IMR-90 (cell line): ENCODE data around the gene TK2. TPM values are rescaled to one million over a fixed set of nuclear protein-coding genes. Genes with fewer than 3 reads are reported as not detected.

ENCODE experiments used
- ATAC-seq: fragments of 200-7000 bp; cut with Tn5 transposase; 2 replicates; pipeline ENCODE4 v1.9.1; 2020; ENCODE audit warnings: low read depth, mild to moderate bottlenecking, moderate library complexity
- BruUV-seq: library from RNA; stranded (reverse); fragments of 400-500 nt; replicated peaks from 2 replicates; lab custom pipeline; 2021; lab: Mats Ljungman, UMichigan
- CTCF ChIA-PET: fragments of 300-600 bp; formaldehyde crosslinking; extraction: SDS; loops from one replicate; lab custom pipeline; 2021; ENCODE audit warnings: antibody characterized with exemption; lab: Yijun Ruan, JAX
- POLR2A ChIA-PET: fragments of 300-600 bp; sonication (Branson Sonifier 250); formaldehyde crosslinking; loops from one replicate; lab custom pipeline; 2022; ENCODE audit warnings: antibody characterized with exemption; ENCODE audit not compliant: unreplicated experiment; lab: Charles Lee
- DNase-seq: peaks from one replicate; pipeline ENCODE4 v3.0.0; 2013
- H2AFZ ChIP-seq: replicated peaks from 2 replicates; pipeline ENCODE3; 2013; ENCODE audit warnings: low read length, mild to moderate bottlenecking; ENCODE audit not compliant: poor library complexity
- H2AK5ac ChIP-seq: 2 replicates; pipeline ENCODE4 v1.6.1; 2013; ENCODE audit warnings: low read depth, low read length, inconsistent platforms
- H2AK9ac ChIP-seq: replicated peaks from 2 replicates; pipeline ENCODE3; 2013; ENCODE audit warnings: mild to moderate bottlenecking, low read depth, low read length, moderate library complexity; ENCODE audit not compliant: poor library complexity
- H2BK120ac ChIP-seq: 2 replicates; pipeline ENCODE4 v1.6.1; 2013; ENCODE audit warnings: low read depth, low read length, inconsistent platforms
- H2BK15ac ChIP-seq: 3 replicates; pipeline ENCODE4 v1.6.1; 2013; ENCODE audit warnings: low read depth, low read length, inconsistent platforms
- H2BK20ac ChIP-seq: 2 replicates; pipeline ENCODE4 v1.6.1; 2013; ENCODE audit warnings: low read depth, mild to moderate bottlenecking, inconsistent platforms, low read length, moderate library complexity
- H2BK5ac ChIP-seq: 2 replicates; pipeline ENCODE4 v1.6.1; 2013; ENCODE audit warnings: mild to moderate bottlenecking, low read depth, low read length, inconsistent platforms; ENCODE audit not compliant: poor library complexity, severe bottlenecking
- H3K14ac ChIP-seq: replicated peaks from 2 replicates; pipeline ENCODE4 v1.6.1; 2013; ENCODE audit warnings: low read depth, low read length, inconsistent platforms
- H3K18ac ChIP-seq: 2 replicates; pipeline ENCODE4 v1.6.1; 2013; ENCODE audit warnings: low read depth, low read length, control low read depth
- H3K23ac ChIP-seq: 2 replicates; pipeline ENCODE4 v1.6.1; 2013; ENCODE audit warnings: low read depth, low read length, inconsistent platforms
- H3K27ac ChIP-seq: 2 replicates; pipeline ENCODE4 v1.5.1; 2013; ENCODE audit warnings: mild to moderate bottlenecking, control low read depth, low read length; ENCODE audit not compliant: insufficient read depth
- H3K27me3 ChIP-seq: 2 replicates; pipeline ENCODE4 v1.6.1; 2013; ENCODE audit warnings: low read length; ENCODE audit not compliant: control insufficient read depth, insufficient read depth
- H3K36me3 ChIP-seq: 2 replicates; pipeline ENCODE4 v1.6.1; 2013; ENCODE audit warnings: low read length, mixed read lengths; ENCODE audit not compliant: control insufficient read depth, insufficient read depth
- H3K4ac ChIP-seq: 2 replicates; pipeline ENCODE4 v1.6.1; 2013; ENCODE audit warnings: low read depth, low read length, inconsistent platforms
- H3K4me1 ChIP-seq: 2 replicates; pipeline ENCODE4 v1.6.1; 2013; ENCODE audit warnings: low read length, mixed read lengths; ENCODE audit not compliant: control insufficient read depth, insufficient read depth
- H3K4me2 ChIP-seq: 2 replicates; pipeline ENCODE4 v1.6.1; 2013; ENCODE audit warnings: low read depth, mild to moderate bottlenecking, control low read depth, low read length, moderate library complexity
- H3K4me3 ChIP-seq: 2 replicates; pipeline ENCODE4 v1.5.1; 2013; ENCODE audit warnings: low read depth, mild to moderate bottlenecking, control low read depth, low read length, moderate library complexity; ENCODE audit not compliant: insufficient read depth
- H3K56ac ChIP-seq: 2 replicates; pipeline ENCODE4 v1.6.1; 2013; ENCODE audit warnings: low read length, inconsistent platforms; ENCODE audit not compliant: insufficient read depth; ENCODE audit errors: extremely low read depth
- H3K79me1 ChIP-seq, 2 experiments: 2 replicates each; pipeline ENCODE4 v1.6.1; 2013; ENCODE audit warnings: low read length in 2 of 2, inconsistent platforms in 1 of 2, low read depth in 1 of 2
- H3K9ac ChIP-seq: 2 replicates; pipeline ENCODE4 v1.6.1; 2013; ENCODE audit warnings: low read depth, low read length, control low read depth
- H3K9me1 ChIP-seq: 2 replicates; pipeline ENCODE4 v1.6.1; 2013; ENCODE audit warnings: low read length, inconsistent platforms; ENCODE audit not compliant: insufficient read depth
- H3K9me3 ChIP-seq: 2 replicates; pipeline ENCODE4 v1.6.1; 2013; ENCODE audit warnings: low read length; ENCODE audit not compliant: control insufficient read depth, insufficient read depth
- H4K20me1 ChIP-seq: 2 replicates; pipeline ENCODE4 v1.6.1; 2013; ENCODE audit warnings: low read length, inconsistent platforms; ENCODE audit not compliant: insufficient read depth
- H4K5ac ChIP-seq: 2 replicates; pipeline ENCODE4 v1.6.1; 2013; ENCODE audit warnings: mild to moderate bottlenecking, low read depth, low read length, control low read depth
- H4K8ac ChIP-seq, 2 experiments: 2 replicates each; pipeline ENCODE4 v1.6.1; 2013; ENCODE audit warnings: low read depth in 2 of 2, low read length in 2 of 2, control low read depth in 1 of 2, inconsistent platforms in 1 of 2
- H4K91ac ChIP-seq: 2 replicates; pipeline ENCODE4 v1.6.1; 2013; ENCODE audit warnings: low read depth, low read length, inconsistent platforms; ENCODE audit not compliant: insufficient read depth
- BHLHE40 ChIP-seq: fragments of 150-350 bp; IDR thresholded peaks from 2 replicates; pipeline ENCODE4 v1.6.1; 2016; ENCODE audit warnings: mild to moderate bottlenecking, low read depth, low read length
- CEBPB ChIP-seq: IDR thresholded peaks from 2 replicates; pipeline ENCODE4 v1.6.1; 2012; ENCODE audit warnings: low read depth, low read length, improper control_type of control experiment
- CHD1 ChIP-seq: IDR thresholded peaks from 2 replicates; pipeline ENCODE4 v1.6.1; 2012; ENCODE audit warnings: low read depth, low read length, improper control_type of control experiment
- MAFK ChIP-seq: IDR thresholded peaks from 2 replicates; pipeline ENCODE4 v1.6.1; 2012; ENCODE audit warnings: low read depth, low read length, improper control_type of control experiment
- MAZ ChIP-seq: IDR thresholded peaks from 2 replicates; pipeline ENCODE4 v1.6.1; 2012; ENCODE audit warnings: low read depth, mild to moderate bottlenecking, low read length, improper control_type of control experiment, moderate library complexity, borderline replicate concordance
- MXI1 ChIP-seq: IDR thresholded peaks from 2 replicates; pipeline ENCODE4 v1.6.1; 2012; ENCODE audit warnings: low read depth, mild to moderate bottlenecking, low read length, moderate library complexity, borderline replicate concordance
- NFE2L2 ChIP-seq: fragments of 150-350 bp; IDR thresholded peaks from 2 replicates; pipeline ENCODE4 v1.6.1; 2016; ENCODE audit warnings: low read depth, mild to moderate bottlenecking, low read length
- POLR2A ChIP-seq: IDR thresholded peaks from 2 replicates; pipeline ENCODE4 v1.6.1; 2012; ENCODE audit warnings: mild to moderate bottlenecking, low read depth, low read length
- RAD21 ChIP-seq: IDR thresholded peaks from 2 replicates; pipeline ENCODE4 v1.6.1; 2012; ENCODE audit warnings: low read length, improper control_type of control experiment
- RCOR1 ChIP-seq: IDR thresholded peaks from 2 replicates; pipeline ENCODE4 v1.6.1; 2012; ENCODE audit warnings: mild to moderate bottlenecking, low read length, improper control_type of control experiment; ENCODE audit not compliant: insufficient replicate concordance
- RFX5 ChIP-seq: IDR thresholded peaks from 2 replicates; pipeline ENCODE4 v1.8.0; 2012; ENCODE audit warnings: low read depth, mild to moderate bottlenecking, low read length, moderate library complexity
- SMC3 ChIP-seq: fragments of 150-350 bp; IDR thresholded peaks from 2 replicates; pipeline ENCODE4 v1.6.1; 2016; ENCODE audit warnings: low read depth, mild to moderate bottlenecking, antibody characterized with exemption, low read length, moderate library complexity
- WGBS, 2 experiments: methylation state at CpG; one replicate each; pipeline versions ENCODE4 v1.1.5 to v1.1.7; 2013; ENCODE audit warnings: missing lambda C conversion rate in 2 of 2; ENCODE audit not compliant: insufficient read length in 1 of 2; ENCODE audit errors: extremely low coverage in 2 of 2; 5-methylcytosine and 5-hydroxymethylcytosine counted together
- dilution Hi-C: fragments of 300-500 bp; cut with HindIII; formaldehyde crosslinking; loops from one replicate; pipeline ENCODE4 v1.14.3; 2018; ENCODE audit warnings: low sequenced_read_pairs; ENCODE audit not compliant: unreplicated experiment
- in situ Hi-C: fragments of 300-500 bp; cut with MboI; formaldehyde crosslinking; loops from 3 replicates; pipeline ENCODE4 v1.14.3; 2019; ENCODE audit warnings: low sequenced_read_pairs, inconsistent platforms, mixed read lengths
- intact Hi-C: fragments of 100-400 bp; cut with micrococcal nuclease; formaldehyde crosslinking; loops from 2 replicates; pipeline ENCODE4 v1.10.0; 2022
- polyA plus RNA-seq, 3 experiments: library from polyadenylated mRNA; depleted of rRNA; stranded (reverse); fragments of >200 nt; gene quantifications; 2 replicates each; pipeline ENCODE4 v1.2.3, GENCODE V29; 2012; ENCODE audit warnings: low replicate concordance in 1 of 3
- total RNA-seq: library from RNA; depleted of rRNA; stranded (reverse); fragments of >200 nt; gene quantifications from 2 replicates; pipeline ENCODE4 v1.2.3, GENCODE V29; 2012
- TF ChIP-seq, protein P1 (sequence below): fragments of 150-350 bp; IDR thresholded peaks from 2 replicates; pipeline ENCODE4 v1.6.1; 2016; ENCODE audit warnings: low read depth, mild to moderate bottlenecking, low read length, moderate library complexity, borderline replicate concordance
- TF ChIP-seq, protein P2 (sequence below): conservative IDR thresholded peaks from 2 replicates; pipeline ENCODE4 v1.5.1; 2012; ENCODE audit warnings: mild to moderate bottlenecking, low read depth, low read length, improper control_type of control experiment

Gene TK2
- total and polyA plus RNA-seq, 2 of the 4 experiments (the other 2 are of a cell fraction) = 14.7 to 16.5 TPM

DNA sequence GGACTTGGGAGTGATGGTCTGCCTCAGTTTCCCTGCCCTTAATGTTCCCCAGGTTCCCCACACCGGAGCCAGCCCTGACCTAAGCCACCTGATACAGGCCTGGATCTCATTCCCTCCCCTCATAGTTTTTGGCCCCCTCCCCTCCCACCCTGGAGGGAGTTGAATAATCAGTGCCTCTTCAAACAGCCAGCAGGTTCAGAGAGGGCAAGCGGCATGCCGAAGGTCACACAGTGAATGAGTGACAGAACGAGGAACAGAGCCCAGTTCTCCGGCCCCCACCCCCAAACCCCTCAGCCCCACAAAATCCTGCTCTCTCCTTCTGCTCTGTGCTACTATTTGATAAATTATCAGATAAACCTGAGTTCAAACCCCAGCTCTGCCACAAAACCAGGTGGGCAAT lies 91.6 kb downstream of the TK2 start:
- intact Hi-C loops (no loop called here), dilution Hi-C loops (no loop called here), in situ Hi-C loops (no loop called here)
- TF ChIP-seq RCOR1 (no peak), RFX5 (no peak), BHLHE40 (no peak), MAZ (no peak), POLR2A (no peak), CHD1 (no peak), CEBPB (no peak), MXI1 (no peak), NFE2L2 (no peak), RAD21 (no peak), SMC3 (no peak), MAFK (no peak)
- TF ChIP-seq, protein P1, sequence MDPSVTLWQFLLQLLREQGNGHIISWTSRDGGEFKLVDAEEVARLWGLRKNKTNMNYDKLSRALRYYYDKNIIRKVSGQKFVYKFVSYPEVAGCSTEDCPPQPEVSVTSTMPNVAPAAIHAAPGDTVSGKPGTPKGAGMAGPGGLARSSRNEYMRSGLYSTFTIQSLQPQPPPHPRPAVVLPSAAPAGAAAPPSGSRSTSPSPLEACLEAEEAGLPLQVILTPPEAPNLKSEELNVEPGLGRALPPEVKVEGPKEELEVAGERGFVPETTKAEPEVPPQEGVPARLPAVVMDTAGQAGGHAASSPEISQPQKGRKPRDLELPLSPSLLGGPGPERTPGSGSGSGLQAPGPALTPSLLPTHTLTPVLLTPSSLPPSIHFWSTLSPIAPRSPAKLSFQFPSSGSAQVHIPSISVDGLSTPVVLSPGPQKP = no peak
- TF ChIP-seq, protein P2, sequence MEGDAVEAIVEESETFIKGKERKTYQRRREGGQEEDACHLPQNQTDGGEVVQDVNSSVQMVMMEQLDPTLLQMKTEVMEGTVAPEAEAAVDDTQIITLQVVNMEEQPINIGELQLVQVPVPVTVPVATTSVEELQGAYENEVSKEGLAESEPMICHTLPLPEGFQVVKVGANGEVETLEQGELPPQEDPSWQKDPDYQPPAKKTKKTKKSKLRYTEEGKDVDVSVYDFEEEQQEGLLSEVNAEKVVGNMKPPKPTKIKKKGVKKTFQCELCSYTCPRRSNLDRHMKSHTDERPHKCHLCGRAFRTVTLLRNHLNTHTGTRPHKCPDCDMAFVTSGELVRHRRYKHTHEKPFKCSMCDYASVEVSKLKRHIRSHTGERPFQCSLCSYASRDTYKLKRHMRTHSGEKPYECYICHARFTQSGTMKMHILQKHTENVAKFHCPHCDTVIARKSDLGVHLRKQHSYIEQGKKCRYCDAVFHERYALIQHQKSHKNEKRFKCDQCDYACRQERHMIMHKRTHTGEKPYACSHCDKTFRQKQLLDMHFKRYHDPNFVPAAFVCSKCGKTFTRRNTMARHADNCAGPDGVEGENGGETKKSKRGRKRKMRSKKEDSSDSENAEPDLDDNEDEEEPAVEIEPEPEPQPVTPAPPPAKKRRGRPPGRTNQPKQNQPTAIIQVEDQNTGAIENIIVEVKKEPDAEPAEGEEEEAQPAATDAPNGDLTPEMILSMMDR = no peak
- Histone ChIP-seq H2BK20ac (no peak overlapping the region), H4K20me1 (no peaks in the 10 kb centered on the region), H3K4me2 (no peak overlapping the region), H3K4me1 (no peaks in the 10 kb centered on the region), H2AK9ac (no peak overlapping the region), H3K23ac (no peak overlapping the region), H2BK15ac (no peak overlapping the region), H3K36me3 (no peaks in the 10 kb centered on the region), H4K5ac (no peak overlapping the region), H2AFZ (peak overlapping the region; percentile 26), H4K91ac (no peak overlapping the region), H2BK5ac (no peak overlapping the region), H3K27ac (no peak overlapping the region), H3K4me3 (no peak overlapping the region), H3K9me3 (no peaks in the 10 kb centered on the region; the same call in 1 of the 2 replicates), H3K27me3 (peaks cover 55% of the 10 kb centered on the region), H2AK5ac (no peak overlapping the region), H3K18ac (no peak overlapping the region), H3K56ac (no peak overlapping the region), H3K4ac (no peak overlapping the region), H3K79me1 (no peaks in the 10 kb centered on the region), H2BK120ac (no peak overlapping the region), H3K9ac (no peak overlapping the region), H3K9me1 (no peaks in the 10 kb centered on the region), H3K14ac (no peak overlapping the region), H4K8ac (no peak overlapping the region)
- ChIA-PET POLR2A (no interaction called here), CTCF (no interaction called here)
- ATAC-seq = no peak
- DNase-seq = no peak
- BruUV-seq = no TSS peak
- WGBS, 2 experiments = no CpG with 5 or more reads among the region's 5 CpGs
